GM12875 (cell line): ENCODE results near the gene ADCYAP1R1.

Experiments
- H3K4me3 ChIP-seq: one replicate; pipeline ENCODE4 v1.5.1; 2011; ENCODE audit warnings: low read depth, low read length, control low read depth
- TF ChIP-seq, protein P1 (sequence below): IDR thresholded peaks from 2 replicates; pipeline ENCODE4 v1.5.1; 2011; ENCODE audit warnings: low read depth, mild to moderate bottlenecking, control low read depth, inconsistent platforms, low read length, moderate library complexity, borderline replicate concordance; ENCODE audit not compliant: insufficient read depth

Gene ADCYAP1R1

DNA sequence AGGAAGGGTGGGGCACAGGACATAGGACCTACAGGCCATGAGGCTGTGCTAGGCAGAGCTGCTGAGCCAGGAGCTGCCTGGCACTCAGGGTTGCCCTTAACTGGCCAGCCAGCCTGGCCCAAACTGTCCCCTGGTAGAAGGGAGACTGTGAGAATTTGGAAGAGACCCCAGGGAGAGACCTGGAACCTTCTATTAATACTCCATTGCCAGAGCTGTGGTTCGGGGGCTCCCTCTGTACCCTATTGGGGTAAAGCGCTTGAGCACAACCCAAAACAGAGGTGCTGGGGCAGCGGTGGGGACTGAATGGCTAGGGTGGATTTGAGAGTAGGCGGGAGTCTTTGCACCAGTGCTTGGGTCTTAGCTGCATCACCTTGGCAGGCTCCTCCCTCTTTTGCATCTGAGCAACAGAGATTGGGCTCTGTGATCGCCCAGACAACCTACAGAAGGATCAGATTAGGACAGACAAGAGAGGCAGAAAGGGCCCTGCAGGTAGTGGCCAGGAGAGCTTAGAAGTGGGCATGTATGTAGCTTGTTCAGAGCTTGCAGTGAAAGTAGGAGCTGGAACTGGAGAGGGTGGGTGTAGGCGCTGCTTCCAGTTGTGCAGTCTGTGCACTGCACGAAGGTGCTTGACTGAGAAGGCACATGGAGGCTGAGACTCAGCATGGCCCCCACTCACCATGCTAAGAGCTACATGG lies 53.3 kb downstream of the ADCYAP1R1 start:
- H3K4me3 ChIP-seq = no peak overlapping the region
- TF ChIP-seq, protein P1, sequence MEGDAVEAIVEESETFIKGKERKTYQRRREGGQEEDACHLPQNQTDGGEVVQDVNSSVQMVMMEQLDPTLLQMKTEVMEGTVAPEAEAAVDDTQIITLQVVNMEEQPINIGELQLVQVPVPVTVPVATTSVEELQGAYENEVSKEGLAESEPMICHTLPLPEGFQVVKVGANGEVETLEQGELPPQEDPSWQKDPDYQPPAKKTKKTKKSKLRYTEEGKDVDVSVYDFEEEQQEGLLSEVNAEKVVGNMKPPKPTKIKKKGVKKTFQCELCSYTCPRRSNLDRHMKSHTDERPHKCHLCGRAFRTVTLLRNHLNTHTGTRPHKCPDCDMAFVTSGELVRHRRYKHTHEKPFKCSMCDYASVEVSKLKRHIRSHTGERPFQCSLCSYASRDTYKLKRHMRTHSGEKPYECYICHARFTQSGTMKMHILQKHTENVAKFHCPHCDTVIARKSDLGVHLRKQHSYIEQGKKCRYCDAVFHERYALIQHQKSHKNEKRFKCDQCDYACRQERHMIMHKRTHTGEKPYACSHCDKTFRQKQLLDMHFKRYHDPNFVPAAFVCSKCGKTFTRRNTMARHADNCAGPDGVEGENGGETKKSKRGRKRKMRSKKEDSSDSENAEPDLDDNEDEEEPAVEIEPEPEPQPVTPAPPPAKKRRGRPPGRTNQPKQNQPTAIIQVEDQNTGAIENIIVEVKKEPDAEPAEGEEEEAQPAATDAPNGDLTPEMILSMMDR = no peak

DNA sequence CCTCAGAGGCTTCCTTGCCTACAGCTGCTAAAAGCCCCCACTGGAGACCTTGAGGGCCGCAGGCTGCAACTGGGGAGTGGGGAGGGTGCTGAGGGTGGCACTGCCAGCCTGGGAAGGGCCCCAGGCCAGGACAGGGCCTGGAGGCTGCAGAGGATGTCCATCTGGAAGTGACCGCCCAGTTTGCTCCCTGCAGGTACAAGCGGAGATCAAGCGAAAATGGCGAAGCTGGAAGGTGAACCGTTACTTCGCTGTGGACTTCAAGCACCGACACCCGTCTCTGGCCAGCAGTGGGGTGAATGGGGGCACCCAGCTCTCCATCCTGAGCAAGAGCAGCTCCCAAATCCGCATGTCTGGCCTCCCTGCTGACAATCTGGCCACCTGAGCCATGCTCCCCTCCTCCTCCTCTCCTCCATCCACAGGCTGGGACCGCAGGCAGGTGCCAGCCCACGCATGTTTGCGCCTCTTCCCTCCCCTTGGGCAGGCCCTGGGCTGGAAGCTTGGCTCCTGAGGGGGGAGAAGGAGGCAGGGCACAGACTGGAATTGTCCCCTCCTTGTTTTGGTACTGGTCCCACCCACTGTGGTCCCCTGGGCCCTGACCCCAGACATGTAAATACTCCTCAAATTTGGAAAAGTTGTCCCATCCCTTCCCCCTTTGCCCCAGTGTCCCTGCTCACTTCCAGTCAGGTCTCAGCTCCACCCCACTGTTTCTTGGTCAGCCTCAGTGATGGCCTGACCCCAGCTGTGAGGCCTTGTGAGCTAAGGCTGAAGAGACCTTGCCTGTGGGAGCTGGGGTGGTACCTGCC lies 54.4 kb downstream of the ADCYAP1R1 start:
- H3K4me3 ChIP-seq = no peak overlapping the region
- TF ChIP-seq, protein P1 = no peak

DNA sequence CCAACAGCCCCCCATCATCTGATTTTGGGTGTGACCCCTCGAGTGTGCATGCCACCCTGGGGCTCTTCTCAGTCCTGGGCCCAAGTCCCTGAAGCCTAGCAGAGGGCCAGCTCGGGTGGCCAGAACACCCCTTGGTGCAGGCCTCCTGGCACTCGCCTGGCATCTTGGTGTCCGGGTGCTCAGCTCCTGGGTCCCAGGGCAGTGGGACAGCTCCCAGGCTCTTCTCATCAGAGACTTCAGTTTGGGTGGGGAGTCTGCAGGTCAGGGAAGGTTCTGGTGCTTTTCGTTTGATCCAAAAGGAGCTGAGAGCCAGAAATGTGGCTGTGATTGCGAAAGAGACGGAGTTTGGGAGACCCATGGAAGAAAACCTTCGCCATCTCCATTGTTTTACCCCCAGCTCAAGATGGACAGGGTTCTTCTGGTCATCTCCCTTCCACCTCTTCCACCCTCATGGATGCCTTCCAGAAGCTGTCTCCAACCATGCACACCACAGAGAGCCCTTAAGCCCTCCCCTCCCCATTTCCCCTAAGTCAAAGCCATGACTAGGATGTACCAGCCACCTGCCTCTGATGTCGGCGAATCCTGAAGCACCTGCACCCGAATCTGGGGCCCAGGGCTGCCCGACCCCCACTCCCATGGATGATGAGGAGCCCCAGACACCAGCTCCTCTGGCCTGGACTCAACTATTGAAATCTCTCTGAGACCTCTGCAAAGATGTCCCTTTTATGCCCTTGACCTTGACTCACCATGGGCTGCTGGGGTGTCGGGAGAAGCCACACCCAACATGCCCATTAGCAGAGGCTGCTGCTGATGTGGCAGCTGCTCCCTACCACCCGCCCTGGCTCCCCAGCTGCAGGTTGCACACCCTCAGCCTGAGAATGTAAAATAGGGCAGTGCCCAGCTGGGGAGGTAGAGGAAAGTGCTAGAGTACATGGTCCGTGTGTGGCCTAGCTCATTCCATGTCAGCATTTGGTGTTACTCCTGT lies 55.3 kb downstream of the ADCYAP1R1 start:
- TF ChIP-seq, protein P1 = no peak
- H3K4me3 ChIP-seq = no peak overlapping the region

DNA sequence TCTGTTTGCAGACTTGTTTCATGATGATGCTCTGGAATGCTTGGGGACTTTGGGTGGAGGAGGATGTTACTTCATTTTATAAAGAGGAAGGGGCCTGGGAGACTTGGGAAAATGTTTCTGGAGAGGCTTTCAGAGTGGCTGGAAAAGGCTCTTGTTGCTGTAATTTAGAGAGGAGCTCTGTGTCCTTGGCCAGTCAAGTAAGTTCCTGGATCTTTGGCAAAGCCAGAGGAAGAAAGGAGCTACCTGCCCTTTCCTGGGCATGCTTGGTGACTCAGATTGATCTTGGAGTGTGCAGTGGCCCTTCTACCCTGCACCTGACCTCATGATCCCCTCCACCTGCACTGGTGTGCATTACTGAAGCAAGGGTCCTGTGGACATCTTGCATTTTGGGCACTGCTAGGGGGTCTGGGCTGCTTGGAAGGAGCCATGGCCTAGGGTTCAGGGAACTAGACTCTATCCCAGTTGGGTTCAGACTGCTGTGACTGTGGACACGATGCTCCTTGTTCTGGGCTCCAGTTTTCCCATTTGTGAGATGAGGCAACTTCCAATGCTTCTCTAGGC lies 56.1 kb downstream of the ADCYAP1R1 start:
- H3K4me3 ChIP-seq = no peak overlapping the region
- TF ChIP-seq, protein P1 = no peak

DNA sequence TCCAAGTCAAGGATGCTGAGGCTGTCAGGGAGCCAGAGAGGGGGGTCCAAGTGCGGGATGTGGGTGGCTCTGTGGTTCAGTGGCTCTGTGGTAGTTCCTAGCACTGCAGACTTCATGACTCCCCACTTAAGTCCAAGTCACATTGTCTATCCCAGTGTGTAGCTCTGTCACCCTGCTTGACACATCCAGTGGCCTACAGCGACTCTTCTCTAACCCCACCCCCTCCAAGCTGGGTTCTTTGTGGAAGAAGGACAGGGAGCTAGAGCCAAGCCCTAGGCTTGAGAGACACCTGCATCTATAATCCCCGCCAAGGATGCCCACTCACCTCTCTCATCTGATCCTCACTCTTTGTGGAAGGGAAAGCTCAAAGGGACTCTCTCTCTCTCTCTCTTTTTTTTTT lies 57.6 kb downstream of the ADCYAP1R1 start:
- TF ChIP-seq, protein P1 = no peak

DNA sequence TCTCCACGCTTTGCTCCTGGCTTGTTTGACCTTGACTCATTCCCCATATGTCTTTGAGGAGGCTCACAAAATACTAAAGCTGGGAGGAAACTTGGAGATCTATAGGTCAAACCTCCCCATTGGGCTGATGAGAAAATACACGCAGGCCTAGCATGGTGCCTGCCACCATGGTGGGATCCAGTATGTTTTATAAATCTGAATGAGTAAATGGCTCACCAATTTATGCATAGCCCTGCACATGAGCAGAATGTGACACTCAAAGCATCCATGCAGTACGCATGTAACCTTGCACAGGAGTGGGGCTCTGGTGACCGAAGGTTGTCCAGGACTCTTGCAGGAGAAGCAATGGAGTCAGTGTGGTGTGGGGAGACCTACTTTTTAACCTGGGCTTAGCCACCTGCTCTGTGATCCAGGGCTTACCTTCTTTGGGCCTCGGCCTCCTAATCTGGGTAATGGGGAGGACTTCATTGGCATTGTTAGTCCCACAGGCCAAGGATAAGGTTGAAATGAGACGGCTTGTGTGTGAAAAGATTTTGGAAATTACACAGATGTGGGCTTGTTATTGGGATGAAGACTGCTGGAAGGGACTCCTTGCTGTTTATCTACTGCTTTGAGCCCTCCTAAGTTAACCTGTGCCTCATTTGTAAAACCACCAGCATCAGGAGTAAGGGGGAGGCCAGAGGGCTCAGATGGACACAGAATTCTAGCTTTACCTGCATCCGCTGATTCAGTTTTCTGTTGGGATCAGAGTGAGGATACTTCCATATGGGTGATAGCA lies 58.4 kb downstream of the ADCYAP1R1 start:
- H3K4me3 ChIP-seq = no peak overlapping the region
- TF ChIP-seq, protein P1 = no peak

More for the DNA sequence above, 57.6 kb downstream of the ADCYAP1R1 start:
- no peak overlapping the region for H3K4me3 ChIP-seq
